GM21723 (cell line): Measurements from ENCODE around the gene UGT1A6.
"Not testable (repeated sequence)": the region's sequence is repeated elsewhere in the genome, so short reads cannot be mapped to it uniquely, and the experiment has no call there.

Source experiments
- ATAC-seq: cut with Tn5 transposase; IDR thresholded peaks from one replicate; pipeline ENCODE4 v1.9.1; 2021; ENCODE audit warnings: mild to moderate bottlenecking, moderate library complexity; ENCODE audit not compliant: unreplicated experiment

Gene UGT1A6

DNA sequence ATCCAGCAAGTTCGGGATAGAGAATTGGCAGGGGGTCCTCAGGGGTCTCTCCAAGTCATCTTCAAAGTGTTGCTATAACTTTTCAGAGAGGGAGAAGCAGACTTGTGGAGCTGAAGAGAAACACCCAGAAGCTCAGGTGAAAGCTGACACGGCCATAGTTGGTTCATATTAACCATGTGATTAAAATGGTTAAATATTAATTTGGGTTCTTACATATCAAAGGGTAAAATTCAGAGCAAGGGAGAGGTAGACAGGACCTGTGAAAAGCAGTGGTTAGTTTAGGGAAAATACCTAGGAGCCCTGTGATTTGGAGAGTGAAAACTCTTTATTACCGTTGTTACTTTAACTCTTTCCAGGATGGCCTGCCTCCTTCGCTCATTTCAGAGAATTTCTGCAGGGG is at the start of gene UGT1A6:
UGT1A6 (plus strand) TSS at position 243 of the 400 bp plus-strand sequence; CDS start at position 358, 115 bp downstream.
- no peak for ATAC-seq

GRCh38 chr2:233643128-233643527 is 49.6 kb upstream of the UGT1A6 start:
- no peak for ATAC-seq

GRCh38 chr2:233646033-233646432 is 46.7 kb upstream of the UGT1A6 start:
- ATAC-seq: not testable (repeated sequence)

DNA sequence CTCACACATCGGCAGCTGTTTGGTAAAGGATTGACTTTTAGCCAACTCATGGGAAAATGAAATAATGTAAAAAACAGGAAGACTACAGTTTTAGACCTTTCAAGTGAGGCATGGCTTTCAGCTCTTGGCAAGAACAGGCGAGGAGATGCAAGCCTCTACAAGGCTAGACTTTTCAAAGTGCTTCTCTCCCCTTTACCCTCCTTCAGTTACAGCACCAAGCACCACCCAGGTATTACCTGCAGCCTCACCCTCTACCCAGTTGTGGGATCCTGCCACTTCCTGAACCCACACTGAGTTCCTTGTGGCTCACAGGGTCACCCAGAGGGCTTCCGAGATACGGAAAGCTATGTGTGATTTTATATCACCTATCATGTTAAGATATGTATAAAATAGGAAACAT is 41.7 kb upstream of the UGT1A6 start:
- no peak for ATAC-seq

DNA sequence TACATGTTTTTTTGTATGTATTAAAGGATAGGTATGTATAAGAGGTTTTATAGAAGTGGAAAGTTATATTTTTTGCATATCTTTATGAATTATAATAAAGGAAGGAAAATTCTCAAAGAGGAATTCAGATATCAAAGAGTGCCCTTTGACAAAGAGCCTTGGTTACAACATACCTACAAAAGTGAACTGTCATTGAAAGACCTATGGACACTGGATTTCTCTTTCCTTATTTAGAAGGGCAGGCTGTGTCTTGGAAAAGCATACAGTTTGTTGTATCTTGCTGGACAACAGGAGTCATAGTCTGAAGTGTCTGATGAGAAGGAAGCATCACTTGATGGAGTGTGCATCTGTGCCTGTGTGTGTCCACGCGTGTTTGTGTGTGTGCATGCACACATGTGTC is 41.3 kb upstream of the UGT1A6 start:
- ATAC-seq: no peak

DNA sequence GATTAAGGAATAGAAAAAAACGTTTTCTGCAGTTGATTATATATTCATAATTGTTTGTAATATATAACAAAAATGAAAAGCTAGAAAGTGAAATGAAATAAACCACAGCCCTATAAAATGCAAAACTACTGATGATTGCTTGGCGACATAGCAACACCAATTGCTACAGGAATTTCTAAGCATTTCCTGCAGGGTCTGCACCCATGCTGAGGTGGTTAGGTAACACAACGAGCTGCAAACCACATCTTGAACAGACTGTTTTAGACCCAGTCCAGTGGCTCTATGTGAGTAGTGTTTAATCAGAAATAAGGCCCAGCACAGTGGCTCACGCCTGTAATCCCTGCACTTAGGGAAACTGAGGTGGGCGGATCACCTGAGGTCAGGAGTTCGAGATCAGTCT is 38.2 kb upstream of the UGT1A6 start:
- no peak for ATAC-seq

DNA sequence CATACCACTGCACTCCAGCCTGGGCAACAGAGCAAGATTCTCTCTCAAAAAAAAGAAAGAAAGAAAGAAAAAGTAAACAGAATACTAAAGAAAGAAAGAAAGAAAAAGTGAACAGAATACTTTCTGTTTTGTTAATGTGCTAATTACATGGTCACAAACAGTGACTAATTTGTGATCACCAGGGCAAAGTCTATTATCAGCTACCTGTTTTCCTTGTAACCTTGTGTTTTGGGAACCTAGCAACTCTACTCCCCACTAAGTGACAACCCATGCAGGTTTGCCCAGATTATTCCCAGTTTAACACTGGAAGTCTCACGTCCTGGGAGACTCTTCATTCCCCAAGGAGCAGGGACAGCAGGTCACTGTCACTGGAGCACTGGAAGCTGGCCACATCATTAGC is 37.6 kb upstream of the UGT1A6 start:
- no peak for ATAC-seq

- not testable (repeated sequence) for ATAC-seq
These were observed 36.7 kb upstream of the UGT1A6 start for GRCh38 chr2:233655943-233656342.

DNA sequence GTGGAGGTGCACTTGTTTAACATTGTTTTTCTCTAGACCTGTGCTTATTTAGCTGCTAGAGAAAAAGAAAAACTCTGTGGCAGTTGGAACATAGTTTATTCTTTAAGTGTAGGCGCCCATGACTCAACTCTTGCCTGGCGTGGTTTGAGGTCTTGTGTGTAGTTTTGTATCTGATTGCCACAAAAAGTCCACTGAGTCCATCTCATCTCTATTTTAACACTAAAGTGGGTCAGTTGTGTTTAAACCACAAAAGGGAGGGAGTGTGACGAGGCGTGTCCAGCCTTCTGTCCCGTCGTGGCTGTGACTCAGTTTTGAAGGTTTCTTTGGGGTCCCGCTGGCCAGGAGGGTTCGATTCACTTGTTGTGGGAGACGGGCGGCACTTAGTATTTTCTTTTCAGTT is 36.2 kb upstream of the UGT1A6 start:
- no peak for ATAC-seq

DNA sequence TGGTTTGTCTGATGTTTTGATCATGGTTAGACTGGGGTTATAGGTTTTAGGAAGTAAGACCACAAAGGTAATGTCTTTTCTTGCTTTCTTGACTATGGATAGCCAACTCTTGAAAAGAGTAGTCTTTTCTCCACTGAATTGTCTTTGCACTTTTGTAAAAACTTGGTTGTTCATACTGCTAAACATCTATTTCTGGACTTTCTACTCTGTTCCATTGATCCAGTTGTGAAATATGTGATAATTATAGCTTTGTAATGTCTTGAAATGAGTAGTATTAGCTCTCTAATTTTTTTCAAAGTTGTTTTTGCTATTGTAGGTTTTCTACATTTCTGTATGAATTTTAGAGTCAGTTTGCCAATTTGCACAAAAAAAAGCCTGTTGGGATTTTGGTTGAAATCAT is 34.1 kb upstream of the UGT1A6 start:
- no peak for ATAC-seq

GRCh38 chr2:233663911-233664310 is 28.8 kb upstream of the UGT1A6 start:
- ATAC-seq: no peak

GRCh38 chr2:233668605-233669260 is 24.0 kb upstream of the UGT1A6 start:
- ATAC-seq: no peak

- ATAC-seq: no peak
These were observed 21.2 kb upstream of the UGT1A6 start, which contains the start of gene UGT1A9 for GRCh38 chr2:233671290-233672161. Gene UGT1A9, plus strand, starts transcription at chr2:233671898. Its CDS starts 37 bp downstream, at chr2:233671935.

- ATAC-seq: no peak
These were observed 19.8 kb upstream of the UGT1A6 start for GRCh38 chr2:233672886-233673285.

DNA sequence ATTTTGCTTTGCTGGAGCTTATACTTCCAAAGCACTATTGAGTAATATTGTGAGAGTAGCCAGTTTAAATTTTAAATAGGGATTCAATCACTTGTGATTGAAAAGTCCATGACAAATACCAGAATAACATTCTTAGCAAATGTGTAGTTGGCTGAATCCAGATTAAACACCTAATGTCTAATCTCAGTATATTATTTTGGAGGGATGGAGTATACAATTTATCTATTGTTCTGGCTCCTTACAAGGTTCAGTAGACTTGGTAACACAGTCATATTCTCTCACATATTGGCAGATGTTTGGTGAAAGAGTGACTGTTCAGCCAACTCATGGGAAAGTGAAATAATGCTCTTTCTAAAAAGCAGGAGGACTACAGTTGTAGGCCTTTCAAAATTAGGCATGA is 18.8 kb upstream of the UGT1A6 start:
- no peak for ATAC-seq

GRCh38 chr2:233674314-233674713 is 18.4 kb upstream of the UGT1A6 start:
- ATAC-seq: no peak

GRCh38 chr2:233674995-233675394 is 17.7 kb upstream of the UGT1A6 start:
- ATAC-seq: no peak

DNA sequence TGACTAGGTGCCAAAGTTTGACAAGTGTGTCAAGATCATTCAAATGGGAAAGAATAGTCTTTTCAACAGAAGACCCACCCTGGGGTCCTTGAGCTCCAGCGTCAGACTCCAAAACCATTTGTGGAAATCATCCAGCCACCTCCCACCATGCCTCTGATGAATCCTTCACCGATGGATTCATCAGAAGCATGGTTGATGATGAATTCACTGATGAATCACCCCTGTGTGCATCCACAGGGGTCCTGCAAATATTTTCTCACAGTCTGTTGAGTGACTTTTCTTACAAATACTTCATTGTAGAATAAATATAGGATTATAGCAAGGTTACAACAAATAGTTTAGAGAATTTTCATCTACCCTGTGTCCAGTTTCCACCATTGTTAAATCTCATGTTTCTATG is 16.6 kb upstream of the UGT1A6 start:
- no peak for ATAC-seq

- ATAC-seq: no peak
These were observed 13.5 kb upstream of the UGT1A6 start for GRCh38 chr2:233679196-233679595.

- no peak for ATAC-seq
These were observed 12.2 kb upstream of the UGT1A6 start for GRCh38 chr2:233680361-233681045.

- ATAC-seq: no peak
These were observed 11.1 kb upstream of the UGT1A6 start, which contains the start of gene UGT1A7 for GRCh38 chr2:233681521-233682099. Gene UGT1A7, plus strand, starts transcription at chr2:233681901. Its CDS starts 37 bp downstream, at chr2:233681938.
